ENCODE measurements around the gene ELF3.
"Not testable (repeated sequence)": the region's sequence is repeated elsewhere in the genome, so short reads cannot be mapped to it uniquely, and the experiment has no call there.

Gene ELF3

GRCh38 chr1:202016811-202017748 lies 6.7 kb downstream of the ELF3 start:
- Histone ChIP-seq H3K9me3 (ENCODE audit: control insufficient read depth, insufficient read depth, low read length) (no peaks in the 10 kb centered on the region), H3K36me3 (ENCODE audit: control insufficient read depth, low read length) (no peaks in the 10 kb centered on the region), H3F3A (ENCODE audit: control insufficient read depth, insufficient read depth) (no peaks in the 10 kb centered on the region), H3K4me2 (ENCODE audit: low read length) (no peak overlapping the region), H3K4me1 (ENCODE audit: control insufficient read depth, low read length) (no peaks in the 10 kb centered on the region), H3K27me3 (ENCODE audit: control insufficient read depth, low read length) (0 out of 2 replicates have a peak, but pooled peaks cover 2% of the 10 kb centered on the region), H3K27ac (ENCODE audit: low read depth, low read length) (no peak overlapping the region), H3K79me2 (ENCODE audit: control insufficient read depth, low read length) (no peaks in the 10 kb centered on the region), H3K4me3 (ENCODE audit: low read length) (no peak overlapping the region), H3K9me2 (replicated peaks; ENCODE audit: control insufficient read depth, low read length) (no peaks in the 10 kb centered on the region), H4K20me1 (ENCODE audit: control insufficient read depth, insufficient read depth, low read depth, low read length) (no peaks in the 10 kb centered on the region)
- no peak for TF ChIP-seq EZH2phosphoT487 (IDR thresholded peaks at IDR 0.05; ENCODE audit: borderline replicate concordance, low read length)
- TF ChIP-seq, protein P1, sequence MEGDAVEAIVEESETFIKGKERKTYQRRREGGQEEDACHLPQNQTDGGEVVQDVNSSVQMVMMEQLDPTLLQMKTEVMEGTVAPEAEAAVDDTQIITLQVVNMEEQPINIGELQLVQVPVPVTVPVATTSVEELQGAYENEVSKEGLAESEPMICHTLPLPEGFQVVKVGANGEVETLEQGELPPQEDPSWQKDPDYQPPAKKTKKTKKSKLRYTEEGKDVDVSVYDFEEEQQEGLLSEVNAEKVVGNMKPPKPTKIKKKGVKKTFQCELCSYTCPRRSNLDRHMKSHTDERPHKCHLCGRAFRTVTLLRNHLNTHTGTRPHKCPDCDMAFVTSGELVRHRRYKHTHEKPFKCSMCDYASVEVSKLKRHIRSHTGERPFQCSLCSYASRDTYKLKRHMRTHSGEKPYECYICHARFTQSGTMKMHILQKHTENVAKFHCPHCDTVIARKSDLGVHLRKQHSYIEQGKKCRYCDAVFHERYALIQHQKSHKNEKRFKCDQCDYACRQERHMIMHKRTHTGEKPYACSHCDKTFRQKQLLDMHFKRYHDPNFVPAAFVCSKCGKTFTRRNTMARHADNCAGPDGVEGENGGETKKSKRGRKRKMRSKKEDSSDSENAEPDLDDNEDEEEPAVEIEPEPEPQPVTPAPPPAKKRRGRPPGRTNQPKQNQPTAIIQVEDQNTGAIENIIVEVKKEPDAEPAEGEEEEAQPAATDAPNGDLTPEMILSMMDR (IDR thresholded peaks at IDR 0.05; ENCODE audit: low read depth, low read length, poor library complexity, severe bottlenecking) = no peak

- Histone ChIP-seq H3F3A (ENCODE audit: control insufficient read depth, insufficient read depth) (no peaks in the 10 kb centered on the region), H3K9me3 (ENCODE audit: control insufficient read depth, insufficient read depth, low read length) (no peaks in the 10 kb centered on the region), H3K4me2 (ENCODE audit: low read length) (no peak overlapping the region), H3K27ac (ENCODE audit: low read depth, low read length) (no peak overlapping the region), H3K4me3 (ENCODE audit: low read length) (no peak overlapping the region), H3K27me3 (ENCODE audit: control insufficient read depth, low read length) (0 out of 2 replicates have a peak, but pooled peaks cover 2% of the 10 kb centered on the region), H3K9me2 (replicated peaks; ENCODE audit: control insufficient read depth, low read length) (no peaks in the 10 kb centered on the region), H3K4me1 (ENCODE audit: control insufficient read depth, low read length) (no peaks in the 10 kb centered on the region), H3K79me2 (ENCODE audit: control insufficient read depth, low read length) (no peaks in the 10 kb centered on the region), H3K36me3 (ENCODE audit: control insufficient read depth, low read length) (no peaks in the 10 kb centered on the region), H4K20me1 (ENCODE audit: control insufficient read depth, insufficient read depth, low read depth, low read length) (no peaks in the 10 kb centered on the region)
- TF ChIP-seq, protein P1 (IDR thresholded peaks at IDR 0.05; ENCODE audit: low read depth, low read length, poor library complexity, severe bottlenecking) = no peak
- no peak for TF ChIP-seq EZH2phosphoT487 (IDR thresholded peaks at IDR 0.05; ENCODE audit: borderline replicate concordance, low read length)
These were observed 7.5 kb downstream of the ELF3 start for GRCh38 chr1:202017749-202018467.

DNA sequence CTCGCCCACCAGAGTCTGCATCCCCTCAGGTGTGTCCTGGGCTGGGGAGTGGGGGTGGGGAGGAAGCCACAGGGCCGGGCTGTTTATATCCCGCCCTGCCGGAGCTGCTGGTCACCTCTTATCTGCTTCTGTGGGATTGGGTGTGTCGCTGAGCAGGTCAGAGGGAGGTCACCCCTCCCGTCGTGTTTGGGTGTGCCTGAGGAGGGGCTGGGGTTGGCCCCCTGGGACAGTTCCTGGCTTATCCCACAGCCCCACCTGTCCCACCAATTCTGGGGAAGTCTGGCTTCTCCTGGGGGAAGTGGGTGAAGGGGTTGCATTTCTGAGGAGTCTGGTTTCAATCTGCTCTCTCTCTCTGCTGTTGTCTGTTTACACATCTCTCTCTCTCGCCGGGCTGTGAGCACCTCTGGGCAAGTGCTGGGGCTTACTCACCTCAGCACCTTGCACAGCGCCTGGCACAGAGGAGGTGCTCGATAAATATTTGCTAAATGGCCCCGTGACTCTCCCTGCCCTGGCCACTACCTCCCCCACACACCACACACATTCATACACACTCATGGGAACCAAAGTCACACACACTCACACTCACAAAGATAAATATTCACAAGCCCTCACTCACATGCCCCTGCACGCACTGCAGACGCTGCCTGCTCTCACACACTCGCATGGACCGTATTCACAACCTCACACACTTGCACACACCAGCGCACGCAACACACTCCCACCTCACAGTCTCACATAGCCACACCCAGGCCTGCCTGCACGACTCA lies 8.3 kb downstream of the ELF3 start:
- Histone ChIP-seq H3K4me3 (ENCODE audit: low read length) (no peak overlapping the region), H3K4me1 (ENCODE audit: control insufficient read depth, low read length) (no peaks in the 10 kb centered on the region), H3K27me3 (ENCODE audit: control insufficient read depth, low read length) (0 out of 2 replicates have a peak, but pooled peaks cover 2% of the 10 kb centered on the region), H3K9me2 (replicated peaks; ENCODE audit: control insufficient read depth, low read length) (no peaks in the 10 kb centered on the region), H3F3A (ENCODE audit: control insufficient read depth, insufficient read depth) (no peaks in the 10 kb centered on the region), H3K4me2 (ENCODE audit: low read length) (no peak overlapping the region), H3K79me2 (ENCODE audit: control insufficient read depth, low read length) (no peaks in the 10 kb centered on the region), H3K27ac (ENCODE audit: low read depth, low read length) (no peak overlapping the region), H4K20me1 (ENCODE audit: control insufficient read depth, insufficient read depth, low read depth, low read length) (no peaks in the 10 kb centered on the region), H3K9me3 (ENCODE audit: control insufficient read depth, insufficient read depth, low read length) (no peaks in the 10 kb centered on the region), H3K36me3 (ENCODE audit: control insufficient read depth, low read length) (no peaks in the 10 kb centered on the region)
- TF ChIP-seq EZH2phosphoT487 (IDR thresholded peaks at IDR 0.05; ENCODE audit: borderline replicate concordance, low read length) = no peak
- TF ChIP-seq, protein P1 (IDR thresholded peaks at IDR 0.05; ENCODE audit: low read depth, low read length, poor library complexity, severe bottlenecking) = no peak

DNA sequence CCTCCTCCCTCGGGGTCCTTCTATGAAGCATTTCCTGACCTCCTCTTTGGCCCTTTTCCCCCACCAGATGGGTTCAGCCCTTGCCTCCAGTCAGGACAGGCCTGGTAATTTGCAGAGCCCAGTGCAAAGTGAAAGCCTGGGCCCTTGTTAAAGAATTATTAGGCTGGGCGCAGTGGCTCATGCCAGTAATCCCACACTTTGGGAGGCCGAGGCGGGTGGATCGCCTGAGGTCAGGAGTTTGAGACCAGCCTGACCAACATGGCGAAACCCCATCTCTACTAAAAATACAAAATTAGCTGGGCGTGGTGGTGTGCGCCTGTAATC lies 8.8 kb downstream of the ELF3 start:
- not testable (repeated sequence) for H3K9me3 ChIP-seq (ENCODE audit: control insufficient read depth, insufficient read depth, low read length); H3K27ac ChIP-seq (ENCODE audit: low read depth, low read length); H3K9me2 ChIP-seq (replicated peaks; ENCODE audit: control insufficient read depth, low read length); H3K36me3 ChIP-seq (ENCODE audit: control insufficient read depth, low read length); H3K4me1 ChIP-seq (ENCODE audit: control insufficient read depth, low read length); H4K20me1 ChIP-seq (ENCODE audit: control insufficient read depth, insufficient read depth, low read depth, low read length); H3F3A ChIP-seq (ENCODE audit: control insufficient read depth, insufficient read depth); H3K4me3 ChIP-seq (ENCODE audit: low read length); H3K79me2 ChIP-seq (ENCODE audit: control insufficient read depth, low read length); H3K4me2 ChIP-seq (ENCODE audit: low read length); H3K27me3 ChIP-seq (ENCODE audit: control insufficient read depth, low read length)
